ENCODE measurements around the gene PKMYT1. TPM values are rescaled to one million over a fixed set of nuclear protein-coding genes. Genes with fewer than 3 reads are reported as not detected.

Gene PKMYT1
- total and polyA plus RNA-seq, 2 experiments from 2014 or later, result 90.9 to 100 TPM

DNA sequence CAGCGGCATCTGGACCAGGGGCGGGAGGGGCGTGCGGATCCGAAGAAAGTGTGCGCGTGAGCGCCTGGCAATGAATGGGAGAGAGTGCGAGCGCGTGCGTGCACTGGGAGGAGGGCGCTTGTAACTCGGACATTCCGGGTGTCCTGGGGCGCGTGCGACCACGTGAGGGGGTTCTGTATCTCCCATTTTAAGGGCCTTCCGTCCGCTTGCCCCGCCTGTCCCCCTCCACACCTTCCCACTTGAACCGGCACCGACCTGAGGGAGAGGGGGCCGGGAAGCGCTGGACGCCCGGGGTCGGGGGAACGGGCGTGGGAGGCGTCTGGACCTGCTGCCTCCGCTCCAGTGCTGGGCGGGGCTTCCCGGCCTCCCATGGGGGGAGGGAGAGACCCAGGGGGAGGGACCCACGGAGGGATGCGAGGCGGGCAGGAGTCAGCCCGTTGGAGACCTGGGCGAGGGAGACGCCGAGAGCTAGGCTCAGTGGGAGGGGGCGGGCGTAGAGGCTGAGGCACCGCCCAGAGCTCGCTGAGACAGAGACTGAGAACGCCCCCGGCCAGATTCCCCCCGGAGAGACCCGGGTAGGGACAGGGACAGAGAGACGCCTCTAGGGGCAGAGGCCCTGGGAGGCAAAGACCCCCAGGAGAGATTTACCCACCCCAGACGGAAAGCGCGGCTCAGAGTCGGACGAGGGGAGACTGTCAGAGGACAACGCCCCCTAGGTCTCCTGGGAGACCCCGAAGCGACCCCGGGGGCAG, 16.3 kb downstream of the PKMYT1 start, which contains the start of gene KREMEN2:
Gene KREMEN2 (plus strand): TSS at position 553 of the 752 bp plus-strand sequence. CDS start 246 bp downstream, outside the sequence.
- Mint-ChIP-seq H3K27ac (no peak within 1 kb of the TSS), H3K36me3 (ENCODE audit: low read depth) (peaks cover 4% of the 10 kb centered on the region; the same call in 1 of the 3 replicates), H3K4me1 (peaks cover 13% of the 10 kb centered on the region), H3K9me3 (no peaks in the 10 kb centered on the region), H3K27me3 (ENCODE audit: insufficient read depth, low read depth, poor library complexity) (peaks cover 36% of the 10 kb centered on the region), H3K4me3 (peak within 1 kb of the TSS; percentile 89)
- H3K4me1 ChIP-seq (ENCODE audit: insufficient read depth), result peaks cover 20% of the 10 kb centered on the region; the same call in 1 of the 2 replicates
- H3K27ac ChIP-seq (ENCODE audit: low read depth), result no peak within 1 kb of the TSS
- H2AFZ ChIP-seq, result peak within 1 kb of the TSS; percentile 94
- ATAC-seq, result peak; percentile 32
- TF ChIP-seq, protein P1, sequence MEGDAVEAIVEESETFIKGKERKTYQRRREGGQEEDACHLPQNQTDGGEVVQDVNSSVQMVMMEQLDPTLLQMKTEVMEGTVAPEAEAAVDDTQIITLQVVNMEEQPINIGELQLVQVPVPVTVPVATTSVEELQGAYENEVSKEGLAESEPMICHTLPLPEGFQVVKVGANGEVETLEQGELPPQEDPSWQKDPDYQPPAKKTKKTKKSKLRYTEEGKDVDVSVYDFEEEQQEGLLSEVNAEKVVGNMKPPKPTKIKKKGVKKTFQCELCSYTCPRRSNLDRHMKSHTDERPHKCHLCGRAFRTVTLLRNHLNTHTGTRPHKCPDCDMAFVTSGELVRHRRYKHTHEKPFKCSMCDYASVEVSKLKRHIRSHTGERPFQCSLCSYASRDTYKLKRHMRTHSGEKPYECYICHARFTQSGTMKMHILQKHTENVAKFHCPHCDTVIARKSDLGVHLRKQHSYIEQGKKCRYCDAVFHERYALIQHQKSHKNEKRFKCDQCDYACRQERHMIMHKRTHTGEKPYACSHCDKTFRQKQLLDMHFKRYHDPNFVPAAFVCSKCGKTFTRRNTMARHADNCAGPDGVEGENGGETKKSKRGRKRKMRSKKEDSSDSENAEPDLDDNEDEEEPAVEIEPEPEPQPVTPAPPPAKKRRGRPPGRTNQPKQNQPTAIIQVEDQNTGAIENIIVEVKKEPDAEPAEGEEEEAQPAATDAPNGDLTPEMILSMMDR (conservative IDR thresholded peaks at IDR 0.05; ENCODE audit: low read depth in 2 of 2), result peak; percentile 16 to 37; a peak in 3 of 4 replicates
- TF ChIP-seq POLR2AphosphoS5 (IDR thresholded peaks at IDR 0.05; ENCODE audit: low read depth), result peak; percentile 57; the same call in 1 of the 2 replicates
- TF ChIP-seq STAT1 (IDR thresholded peaks at IDR 0.05; ENCODE audit: unreplicated experiment), result no peak
- peak within 1 kb of the TSS; percentile 98 for H3K4me2 ChIP-seq
- DNase-seq (ENCODE audit: low spot score), result peak; percentile 86
- peaks cover 50% of the 10 kb centered on the region for H3K27me3 ChIP-seq (ENCODE audit: insufficient read depth)
- peaks cover 32% of the 10 kb centered on the region for H3F3A ChIP-seq (replicated peaks; ENCODE audit: low read depth)
- H3K36me3 ChIP-seq (ENCODE audit: insufficient read depth), result no peaks in the 10 kb centered on the region
- peak within 1 kb of the TSS; percentile 83 for H3K4me3 ChIP-seq
- no peaks in the 10 kb centered on the region for H3K79me2 ChIP-seq (replicated peaks; ENCODE audit: insufficient read depth)
- no peaks in the 10 kb centered on the region for H3K9me2 ChIP-seq (ENCODE audit: insufficient read depth)
- H4K20me1 ChIP-seq (replicated peaks; ENCODE audit: insufficient read depth), result 0 out of 2 replicates have a peak, but pooled peaks cover 3% of the 10 kb centered on the region

DNA sequence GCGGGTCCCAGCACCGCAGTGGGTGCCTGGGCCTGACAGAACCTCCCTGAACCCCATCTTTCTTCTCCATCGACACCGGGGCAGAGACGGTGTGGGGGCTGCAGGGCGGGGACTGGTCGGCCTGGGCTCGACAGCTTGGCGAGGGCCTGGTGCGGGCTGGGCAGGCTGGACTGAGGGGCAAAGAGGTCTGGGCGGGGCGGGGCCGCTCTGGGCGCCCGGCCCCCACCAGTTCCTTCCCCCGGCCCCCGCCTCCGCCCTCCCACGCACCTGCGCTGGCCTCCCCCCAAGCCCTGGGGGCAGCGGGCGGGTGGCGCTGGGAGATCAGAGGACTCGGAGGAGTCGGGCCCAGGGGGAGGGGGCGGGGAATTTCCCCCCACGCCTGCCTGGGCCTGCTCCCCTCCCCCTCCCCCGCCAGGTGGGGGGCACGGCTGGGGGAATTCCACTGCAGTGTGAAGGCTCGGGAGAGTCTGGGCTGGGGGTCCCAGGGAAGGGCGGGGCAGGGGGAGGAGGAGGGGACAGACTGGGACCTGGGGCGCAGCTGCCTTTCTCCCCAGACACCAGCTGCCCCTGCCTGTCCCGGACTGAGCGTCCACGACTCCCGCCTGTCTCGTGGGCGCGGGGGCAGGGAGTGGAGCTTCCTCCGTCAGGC, 17.0 kb downstream of the PKMYT1 start:
- Mint-ChIP-seq H3K36me3 (ENCODE audit: low read depth) (peaks cover 2% of the 10 kb centered on the region; the same call in 1 of the 3 replicates), H3K27ac (no peak overlapping the region), H3K4me1 (peaks cover 8% of the 10 kb centered on the region), H3K9me3 (no peaks in the 10 kb centered on the region), H3K27me3 (ENCODE audit: insufficient read depth, low read depth, poor library complexity) (peaks cover 30% of the 10 kb centered on the region), H3K4me3 (peak overlapping the region; percentile 89)
- Histone ChIP-seq H4K20me1 (replicated peaks; ENCODE audit: insufficient read depth) (no peaks in the 10 kb centered on the region), H3K4me3 (peak overlapping the region; percentile 83), H2AFZ (peak overlapping the region; percentile 94), H3K9me2 (ENCODE audit: insufficient read depth) (no peaks in the 10 kb centered on the region), H3K4me2 (peak overlapping the region; percentile 98), H3K27ac (ENCODE audit: low read depth) (no peak overlapping the region), H3K79me2 (replicated peaks; ENCODE audit: insufficient read depth) (no peaks in the 10 kb centered on the region), H3K4me1 (ENCODE audit: insufficient read depth) (peaks cover 15% of the 10 kb centered on the region; the same call in 1 of the 2 replicates), H3K27me3 (ENCODE audit: insufficient read depth) (peaks cover 45% of the 10 kb centered on the region), H3K36me3 (ENCODE audit: insufficient read depth) (no peaks in the 10 kb centered on the region), H3F3A (replicated peaks; ENCODE audit: low read depth) (peaks cover 28% of the 10 kb centered on the region)
- DNase-seq (ENCODE audit: low spot score) (no peak), ATAC-seq (peak; percentile 4)
- TF ChIP-seq NANOG (IDR thresholded peaks at IDR 0.05; ENCODE audit: borderline replicate concordance), result no peak
- no peak for TF ChIP-seq EZH2phosphoT487 (IDR thresholded peaks at IDR 0.05; ENCODE audit: unreplicated experiment)
- no peak for TF ChIP-seq ZNF331 (CRISPR knock-in tag; IDR thresholded peaks at IDR 0.05; ENCODE audit: low read depth)
- TF ChIP-seq ZNF114 (CRISPR knock-in tag; IDR thresholded peaks at IDR 0.05), result no peak
- TF ChIP-seq, protein P2, sequence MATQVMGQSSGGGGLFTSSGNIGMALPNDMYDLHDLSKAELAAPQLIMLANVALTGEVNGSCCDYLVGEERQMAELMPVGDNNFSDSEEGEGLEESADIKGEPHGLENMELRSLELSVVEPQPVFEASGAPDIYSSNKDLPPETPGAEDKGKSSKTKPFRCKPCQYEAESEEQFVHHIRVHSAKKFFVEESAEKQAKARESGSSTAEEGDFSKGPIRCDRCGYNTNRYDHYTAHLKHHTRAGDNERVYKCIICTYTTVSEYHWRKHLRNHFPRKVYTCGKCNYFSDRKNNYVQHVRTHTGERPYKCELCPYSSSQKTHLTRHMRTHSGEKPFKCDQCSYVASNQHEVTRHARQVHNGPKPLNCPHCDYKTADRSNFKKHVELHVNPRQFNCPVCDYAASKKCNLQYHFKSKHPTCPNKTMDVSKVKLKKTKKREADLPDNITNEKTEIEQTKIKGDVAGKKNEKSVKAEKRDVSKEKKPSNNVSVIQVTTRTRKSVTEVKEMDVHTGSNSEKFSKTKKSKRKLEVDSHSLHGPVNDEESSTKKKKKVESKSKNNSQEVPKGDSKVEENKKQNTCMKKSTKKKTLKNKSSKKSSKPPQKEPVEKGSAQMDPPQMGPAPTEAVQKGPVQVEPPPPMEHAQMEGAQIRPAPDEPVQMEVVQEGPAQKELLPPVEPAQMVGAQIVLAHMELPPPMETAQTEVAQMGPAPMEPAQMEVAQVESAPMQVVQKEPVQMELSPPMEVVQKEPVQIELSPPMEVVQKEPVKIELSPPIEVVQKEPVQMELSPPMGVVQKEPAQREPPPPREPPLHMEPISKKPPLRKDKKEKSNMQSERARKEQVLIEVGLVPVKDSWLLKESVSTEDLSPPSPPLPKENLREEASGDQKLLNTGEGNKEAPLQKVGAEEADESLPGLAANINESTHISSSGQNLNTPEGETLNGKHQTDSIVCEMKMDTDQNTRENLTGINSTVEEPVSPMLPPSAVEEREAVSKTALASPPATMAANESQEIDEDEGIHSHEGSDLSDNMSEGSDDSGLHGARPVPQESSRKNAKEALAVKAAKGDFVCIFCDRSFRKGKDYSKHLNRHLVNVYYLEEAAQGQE (IDR thresholded peaks at IDR 0.05; ENCODE audit: unreplicated experiment), result no peak
- TF ChIP-seq EZH2 (IDR thresholded peaks at IDR 0.05; ENCODE audit: low read depth, unreplicated experiment), result no peak
- no peak for TF ChIP-seq POLR2AphosphoS5 (IDR thresholded peaks at IDR 0.05; ENCODE audit: low read depth)

All from GM23338 (cell line).